Kidney glomerular epithelial cell (primary cell): ENCODE results near the gene ING5.

Source experiments
- DNase-seq: peaks from one replicate; lab custom pipeline; 2025; lab: John Stamatoyannopoulos, UW

The ING5 gene

DNA sequence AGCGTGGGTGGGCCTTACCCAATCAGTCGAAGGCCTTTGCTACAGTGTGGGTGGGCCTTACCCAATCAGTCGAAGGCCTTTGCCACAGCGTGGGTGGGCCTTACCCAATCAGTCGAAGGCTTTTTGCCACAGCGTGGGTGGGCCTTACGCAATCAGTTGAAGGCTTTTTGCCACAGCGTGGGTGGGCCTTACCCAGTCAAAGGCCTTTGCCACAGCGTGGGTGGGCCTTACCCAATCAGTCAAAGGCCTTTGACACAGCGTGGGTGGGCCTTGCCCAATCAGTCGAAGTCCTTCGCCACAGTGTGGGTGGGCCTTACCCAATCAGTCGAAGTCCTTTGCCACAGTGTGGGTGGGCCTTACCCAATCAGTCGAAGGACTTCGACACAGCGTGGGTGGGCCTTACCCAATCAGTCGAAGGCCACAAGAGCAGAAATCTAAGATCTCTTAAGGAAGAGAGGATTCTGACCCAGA is 58.5 kb downstream of the ING5 start:
- no peak for DNase-seq

DNA sequence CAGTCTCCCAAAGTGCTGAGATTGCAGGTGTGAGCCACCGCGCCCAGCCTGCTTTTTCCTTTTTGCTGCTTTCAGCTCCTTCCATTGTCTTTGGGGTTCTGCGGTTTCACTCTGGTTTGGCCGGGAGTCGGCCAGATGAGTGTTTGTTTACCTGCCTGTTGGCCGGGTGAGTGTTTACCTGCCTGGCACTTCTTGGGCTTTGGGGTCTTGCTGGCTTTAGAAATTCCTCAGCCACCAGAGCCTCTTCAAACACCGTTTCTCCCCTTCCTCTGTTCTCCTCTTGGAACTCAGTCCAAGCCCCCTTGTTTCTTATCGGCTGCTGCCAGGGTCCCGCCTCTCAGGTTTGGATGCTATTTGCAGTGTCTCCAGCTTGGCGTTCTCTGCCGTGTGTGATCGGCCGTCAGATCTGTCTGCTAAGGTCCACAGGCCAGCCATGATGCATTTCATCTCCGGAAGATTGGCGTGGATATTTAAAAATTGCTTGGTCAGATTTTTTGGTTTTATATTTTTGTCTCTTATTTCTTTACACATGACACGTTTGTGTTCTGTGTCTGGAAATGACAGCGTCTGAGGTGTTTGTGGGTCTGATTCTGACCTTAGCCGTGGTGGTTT is 60.6 kb downstream of the ING5 start:
- no peak for DNase-seq

DNA sequence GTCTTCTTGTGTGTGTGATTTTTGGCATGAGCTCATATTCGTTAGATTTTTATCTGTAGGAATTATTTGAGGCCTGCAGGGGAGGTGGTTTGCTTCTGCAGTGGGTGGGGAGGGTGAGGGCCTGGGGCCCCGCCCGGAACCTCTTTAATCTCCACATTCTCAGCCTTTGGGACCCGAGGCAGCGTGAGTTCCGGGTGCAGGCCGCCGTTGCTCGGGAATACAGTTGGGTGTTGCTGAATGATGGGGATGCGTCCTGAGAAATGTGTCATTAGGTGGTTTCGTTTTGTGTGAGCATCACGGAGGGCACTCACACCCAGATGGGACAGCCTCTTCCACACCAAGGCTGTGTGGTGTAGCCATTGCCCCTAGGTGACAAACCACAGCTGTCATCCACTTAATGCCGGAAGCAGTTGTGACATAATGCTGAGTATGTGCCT is 61.1 kb downstream of the ING5 start:
- DNase-seq: no peak

DNA sequence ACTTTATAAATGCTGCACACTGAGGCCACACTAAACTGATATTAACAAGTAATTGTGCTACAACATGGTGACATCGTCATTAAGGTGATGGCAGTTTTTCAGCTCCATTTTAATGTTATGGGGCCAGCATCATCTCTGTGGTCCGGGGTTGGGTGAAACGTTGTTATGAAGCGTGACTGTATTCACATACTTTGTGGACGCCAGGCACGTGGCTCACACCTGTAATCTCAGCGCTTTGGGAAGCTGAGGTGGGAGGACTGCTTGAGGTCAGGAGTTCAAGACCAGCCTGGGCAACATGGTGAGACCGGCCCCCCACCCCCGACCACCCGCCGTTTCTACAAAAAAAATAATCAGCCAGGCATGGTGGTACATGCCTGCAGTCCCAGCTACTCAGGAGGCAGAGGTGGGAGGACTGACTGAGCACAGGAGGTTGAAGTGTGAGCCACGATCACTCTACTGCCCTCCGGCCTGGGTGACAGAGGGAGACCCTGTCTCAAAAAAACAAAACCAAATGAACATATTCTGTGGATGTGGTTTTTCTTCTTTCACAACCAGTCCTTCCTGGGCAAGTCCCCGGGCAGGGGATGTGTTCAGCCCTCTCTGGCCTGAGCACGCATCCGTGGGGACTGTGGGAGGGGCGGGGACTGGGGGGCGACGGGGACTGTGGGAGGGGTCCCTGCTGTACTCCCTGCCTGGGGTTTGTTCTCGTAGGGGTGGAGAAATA is 61.9 kb downstream of the ING5 start:
- no peak for DNase-seq

DNA sequence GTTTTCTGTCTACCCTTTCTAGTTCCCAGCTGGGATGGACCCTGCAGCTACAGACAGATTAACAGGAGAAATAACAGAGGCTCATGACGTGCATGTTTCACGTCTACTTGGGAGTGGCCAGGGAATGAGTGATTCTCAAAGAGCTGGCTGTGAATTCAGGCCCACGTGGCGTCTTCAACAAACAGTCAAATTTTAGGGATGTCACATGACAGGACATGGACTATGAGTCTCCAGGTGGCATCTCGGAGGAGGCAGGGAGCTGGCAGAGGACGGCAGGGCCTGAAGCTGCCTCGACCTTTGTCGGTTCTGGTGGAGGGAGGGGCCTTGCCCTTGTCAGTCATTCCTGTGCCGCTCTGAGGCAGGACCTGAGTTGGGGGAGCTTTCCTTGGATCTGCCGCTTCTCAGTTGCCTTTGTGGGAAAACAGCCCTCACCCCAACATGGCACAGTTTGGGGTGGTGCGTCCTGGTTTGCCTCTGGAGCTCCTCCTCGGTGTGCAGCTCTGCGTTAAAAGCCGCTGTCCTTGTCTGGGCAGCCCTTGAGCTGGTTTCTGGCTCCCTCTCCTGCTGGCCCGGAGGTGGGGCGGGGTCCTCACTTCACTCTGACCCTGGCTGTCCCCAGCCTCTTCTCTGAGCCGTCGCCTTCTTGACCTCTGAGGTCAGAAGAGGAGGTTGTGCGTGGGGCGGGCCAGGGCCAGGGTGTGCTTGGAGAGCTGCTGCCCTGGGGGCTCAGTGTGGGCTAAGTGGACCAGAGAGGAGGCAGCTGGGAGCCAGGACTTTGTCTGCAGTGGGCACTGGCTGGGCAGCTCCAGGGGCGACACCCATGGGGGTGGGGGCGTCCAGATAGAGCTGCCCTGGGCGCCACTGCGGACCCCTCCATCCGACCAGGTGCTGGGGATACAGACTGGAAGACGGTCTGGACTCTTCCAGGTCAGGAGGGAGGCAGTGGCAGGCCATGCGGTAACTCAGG is 62.7 kb downstream of the ING5 start:
- no peak for DNase-seq

DNA sequence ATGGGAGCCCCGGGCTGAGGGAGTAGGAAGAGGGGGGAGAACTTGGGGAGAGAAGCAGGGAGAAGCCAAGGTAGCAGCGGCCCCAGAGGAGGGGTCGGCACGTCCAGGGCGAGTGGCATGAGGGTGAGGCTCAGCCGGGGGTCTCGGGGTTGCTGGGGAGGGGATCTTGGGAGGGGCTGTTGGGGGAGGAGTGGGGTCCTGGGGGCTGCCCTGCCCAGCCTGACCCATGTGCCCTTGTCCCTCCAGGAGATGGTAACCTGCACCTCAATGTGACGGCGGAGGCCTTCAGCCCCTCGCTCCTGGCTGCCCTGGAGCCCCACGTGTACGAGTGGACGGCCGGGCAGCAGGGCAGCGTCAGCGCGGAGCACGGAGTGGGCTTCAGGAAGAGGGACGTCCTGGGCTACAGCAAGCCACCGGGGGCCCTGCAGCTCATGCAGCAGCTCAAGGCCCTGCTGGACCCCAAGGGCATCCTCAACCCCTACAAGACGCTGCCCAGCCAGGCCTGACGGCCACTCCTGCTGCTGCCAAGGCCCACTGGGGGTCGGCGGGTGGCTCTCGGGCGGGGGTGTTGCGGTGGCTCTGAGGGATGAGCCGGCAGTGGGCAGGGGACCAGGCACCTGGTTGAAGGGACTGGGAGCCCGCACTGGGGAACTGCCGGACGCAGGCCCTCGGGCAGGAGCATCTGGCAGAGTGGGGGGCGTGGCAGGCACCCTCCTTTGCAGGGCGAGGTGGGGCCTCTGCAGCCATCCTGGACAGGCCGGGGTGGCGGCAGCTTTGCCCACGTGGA is 65.8 kb downstream of the ING5 start:
- DNase-seq: no peak

DNA sequence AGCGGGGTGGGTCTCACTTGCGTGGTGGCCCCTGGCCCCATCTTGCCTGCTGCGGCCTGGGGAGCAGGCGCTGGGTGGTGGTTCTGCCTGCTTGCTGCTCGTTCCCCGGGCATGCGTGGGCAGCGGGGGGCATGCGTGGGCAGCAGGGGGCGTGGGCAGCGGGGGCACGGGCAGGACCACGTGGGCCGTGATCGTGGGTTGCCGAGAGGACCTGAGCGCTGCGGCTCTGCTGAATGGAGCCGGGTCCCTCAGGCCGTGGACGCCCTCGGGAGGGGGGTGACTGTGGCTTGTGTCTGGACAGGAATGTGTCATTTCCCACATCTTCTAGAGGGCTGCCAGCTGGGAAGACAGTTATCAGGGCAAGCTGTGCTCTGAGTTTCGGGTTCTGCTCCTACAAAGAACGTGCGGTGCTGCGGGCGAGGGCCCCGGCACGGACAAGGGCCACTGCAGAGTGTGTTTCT is 66.4 kb downstream of the ING5 start:
- DNase-seq: no peak

DNA sequence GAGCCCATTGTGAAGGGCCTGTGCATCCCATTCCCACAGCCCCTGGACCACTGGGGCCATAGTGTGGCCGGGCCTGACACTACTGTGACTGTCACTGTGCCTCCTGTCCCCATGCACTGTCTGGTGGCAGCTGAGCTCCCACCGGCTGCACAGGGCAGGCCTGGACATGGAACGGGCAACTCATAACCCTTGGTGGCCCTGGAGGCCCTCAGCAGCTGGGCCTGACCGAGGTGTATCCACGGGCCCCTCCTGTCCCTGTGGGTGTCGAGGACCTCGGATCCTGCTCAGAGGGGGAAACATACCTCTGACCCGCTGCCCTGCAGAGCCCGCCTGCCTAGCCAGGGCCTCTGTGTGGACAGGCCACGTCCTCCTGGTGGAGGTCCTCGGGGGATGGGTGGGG is 67.0 kb downstream of the ING5 start:
- DNase-seq: no peak

DNA sequence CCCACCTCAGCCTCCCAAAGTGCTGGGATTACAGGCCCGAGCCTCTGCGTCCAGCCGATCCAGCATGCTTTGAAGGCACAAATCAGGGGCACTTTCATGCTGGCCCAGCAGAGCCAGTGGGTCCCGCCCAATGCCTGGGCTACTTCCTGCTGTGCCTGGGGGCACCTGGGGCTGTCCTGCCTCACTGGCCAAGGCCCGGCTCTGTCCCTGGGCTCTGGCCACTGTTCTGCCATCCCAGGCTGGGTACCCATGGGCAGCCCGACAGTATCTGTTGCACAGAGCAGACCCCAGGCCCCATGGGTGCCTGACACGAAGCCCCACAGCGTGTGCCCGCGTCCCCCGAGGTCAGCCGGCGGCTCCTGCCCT is 68.0 kb downstream of the ING5 start:
- DNase-seq: no peak

DNA sequence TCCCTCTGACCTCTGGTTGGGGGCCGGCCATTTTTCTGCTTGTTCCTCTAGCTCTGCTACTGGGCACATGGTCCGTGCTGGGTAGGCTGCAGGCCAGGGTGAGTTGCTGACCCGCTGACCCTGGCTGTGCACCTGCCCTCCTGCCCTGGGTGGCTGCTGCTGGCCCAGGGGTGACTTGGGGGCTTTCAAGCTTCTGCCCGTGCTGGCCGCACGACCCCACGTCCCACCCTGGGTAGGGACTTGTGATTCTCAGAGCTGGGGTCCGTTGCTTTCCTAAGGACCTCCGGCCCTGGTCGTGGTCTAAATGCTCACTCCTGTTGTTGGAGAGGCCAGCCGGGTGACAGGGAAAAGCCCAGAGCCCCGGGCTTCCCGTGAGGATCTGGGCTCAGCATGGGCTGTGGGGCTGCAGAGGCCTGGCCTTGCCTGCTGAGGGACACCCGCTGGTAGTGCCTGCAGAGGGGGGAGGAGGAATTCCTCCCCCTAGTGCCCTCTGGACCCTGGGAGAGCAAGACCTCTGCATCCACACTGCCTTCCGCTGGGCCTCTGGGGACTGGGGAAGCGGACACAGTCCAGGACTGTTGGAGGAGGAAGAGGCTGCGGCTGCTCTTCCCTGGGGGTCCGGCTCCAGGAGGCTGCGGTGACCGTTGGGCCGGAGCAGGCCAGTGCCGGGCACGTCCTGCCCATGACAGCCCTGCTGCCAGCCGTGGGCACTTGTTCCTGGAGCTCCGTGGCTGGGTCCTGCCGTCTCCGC is 68.5 kb downstream of the ING5 start:
- DNase-seq: no peak

DNA sequence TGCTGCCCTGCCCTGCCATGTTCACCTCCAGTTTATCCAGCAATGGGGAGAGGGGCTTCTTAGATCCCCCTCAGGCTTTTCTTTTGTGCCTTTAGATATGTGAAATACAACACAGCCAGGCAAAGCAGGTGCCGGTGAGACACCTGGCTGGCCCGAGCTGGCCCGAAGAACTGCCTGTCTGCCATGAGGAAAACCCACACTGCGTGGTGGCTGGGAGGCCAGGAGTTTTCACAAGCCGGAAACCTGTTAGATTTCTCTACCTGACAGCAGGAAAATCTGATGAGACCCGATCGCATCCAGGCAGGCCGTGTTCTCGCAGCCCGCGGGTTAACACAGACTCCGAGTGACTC is 69.1 kb downstream of the ING5 start:
- no peak for DNase-seq

DNA sequence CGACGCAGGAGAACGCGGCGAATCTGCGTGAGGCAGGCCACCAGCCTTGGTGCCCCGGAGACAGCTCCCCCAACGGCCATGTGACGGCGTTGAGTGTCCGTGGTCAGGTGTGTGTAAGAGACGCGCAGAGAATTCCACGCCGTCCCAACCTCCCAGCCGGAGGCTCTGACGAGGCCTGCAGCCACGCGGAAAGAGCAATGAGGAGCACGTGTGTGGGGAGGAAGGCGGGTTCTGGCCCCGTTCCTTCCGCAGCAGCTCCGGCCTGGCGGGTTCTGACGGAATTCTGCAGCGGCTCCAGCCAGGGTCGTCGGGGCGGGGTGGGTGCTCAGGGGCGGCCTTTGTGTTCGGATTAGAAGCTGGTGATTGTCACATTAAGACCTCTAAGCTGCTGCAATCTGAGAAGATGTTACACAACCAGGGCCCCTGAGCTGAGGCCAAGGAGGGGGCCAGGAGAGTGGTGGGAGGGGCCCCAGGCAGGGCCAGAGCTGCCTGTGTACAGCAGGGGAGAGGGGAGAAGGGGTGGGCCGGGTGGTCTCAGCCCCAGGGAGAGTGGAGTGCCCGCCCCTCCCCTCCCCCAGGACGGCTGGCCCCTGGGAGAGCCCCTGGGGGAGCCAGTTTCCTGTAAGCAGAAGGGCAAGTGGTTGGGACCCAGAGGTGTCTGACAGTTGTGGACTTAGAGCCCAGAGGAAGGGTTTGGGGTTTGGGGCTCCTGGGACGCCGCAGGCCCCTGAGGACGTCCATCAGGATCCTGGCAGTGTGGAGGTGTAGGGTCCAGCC is 69.6 kb downstream of the ING5 start:
- no peak for DNase-seq

DNA sequence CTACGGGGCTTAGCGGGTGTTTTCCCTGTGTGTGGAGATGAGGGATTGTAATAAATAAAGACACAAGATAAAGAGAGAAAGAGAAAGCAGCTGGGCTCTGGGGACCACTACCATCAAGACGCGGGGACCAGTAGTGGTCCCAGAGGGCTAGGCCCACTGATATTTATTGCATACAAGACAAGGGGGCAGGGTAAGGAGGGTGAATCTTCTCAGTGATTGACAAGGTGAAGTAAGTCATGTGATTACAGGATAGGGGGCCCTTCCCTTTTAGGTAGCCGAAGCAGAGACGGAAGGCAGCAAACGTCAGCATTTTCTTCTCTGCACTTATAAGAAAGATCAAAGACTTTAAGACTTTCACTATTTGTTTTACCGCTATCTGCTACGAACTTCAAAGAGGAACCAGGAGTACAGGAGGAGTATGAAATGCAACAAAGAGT is 70.2 kb downstream of the ING5 start:
- DNase-seq: no peak

DNA sequence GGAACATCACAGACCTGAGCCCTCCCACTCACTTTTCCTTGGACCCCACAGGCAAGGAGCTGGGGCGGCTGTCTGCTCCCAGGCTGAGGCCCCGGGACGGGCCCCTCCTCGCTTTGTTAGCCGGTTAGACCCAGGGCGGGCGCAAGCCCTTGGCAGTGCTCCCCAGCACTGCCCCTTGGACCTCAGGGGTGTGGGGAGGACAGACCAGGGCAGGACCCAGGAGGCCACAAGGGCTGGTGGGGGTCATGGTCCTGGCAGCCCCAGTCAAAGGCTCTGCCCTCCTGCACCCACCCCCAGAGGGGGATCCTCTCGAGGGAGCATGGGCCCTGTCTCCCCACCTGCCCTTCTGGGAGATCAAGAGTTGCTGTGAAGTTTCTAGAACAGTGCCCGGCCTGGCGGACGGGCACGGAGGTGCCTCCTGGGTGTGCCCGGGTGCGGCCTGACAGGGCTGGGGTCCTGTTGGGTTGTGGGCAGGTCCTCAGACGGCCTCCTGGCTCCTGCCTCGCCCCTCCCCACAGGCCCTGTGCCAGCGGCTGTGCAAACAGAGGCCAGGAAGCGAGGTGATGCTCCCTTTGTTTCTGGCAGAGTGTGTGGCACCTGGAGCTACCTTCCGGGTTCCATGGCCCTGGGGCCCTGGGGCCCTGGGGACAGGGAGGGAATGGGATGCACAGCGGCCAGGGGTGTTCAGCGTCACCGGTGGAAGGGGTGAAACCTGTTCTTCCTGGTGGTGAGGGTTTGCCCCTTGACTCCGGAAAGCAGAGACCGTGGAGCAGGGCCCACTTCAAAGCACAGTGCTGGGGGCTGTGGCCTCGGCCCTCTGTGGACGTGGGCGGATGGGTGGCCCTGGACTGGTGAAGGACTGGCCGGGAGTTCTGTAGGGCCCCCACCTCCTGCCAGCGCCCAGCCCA is 71.9 kb downstream of the ING5 start:
- no peak for DNase-seq

DNA sequence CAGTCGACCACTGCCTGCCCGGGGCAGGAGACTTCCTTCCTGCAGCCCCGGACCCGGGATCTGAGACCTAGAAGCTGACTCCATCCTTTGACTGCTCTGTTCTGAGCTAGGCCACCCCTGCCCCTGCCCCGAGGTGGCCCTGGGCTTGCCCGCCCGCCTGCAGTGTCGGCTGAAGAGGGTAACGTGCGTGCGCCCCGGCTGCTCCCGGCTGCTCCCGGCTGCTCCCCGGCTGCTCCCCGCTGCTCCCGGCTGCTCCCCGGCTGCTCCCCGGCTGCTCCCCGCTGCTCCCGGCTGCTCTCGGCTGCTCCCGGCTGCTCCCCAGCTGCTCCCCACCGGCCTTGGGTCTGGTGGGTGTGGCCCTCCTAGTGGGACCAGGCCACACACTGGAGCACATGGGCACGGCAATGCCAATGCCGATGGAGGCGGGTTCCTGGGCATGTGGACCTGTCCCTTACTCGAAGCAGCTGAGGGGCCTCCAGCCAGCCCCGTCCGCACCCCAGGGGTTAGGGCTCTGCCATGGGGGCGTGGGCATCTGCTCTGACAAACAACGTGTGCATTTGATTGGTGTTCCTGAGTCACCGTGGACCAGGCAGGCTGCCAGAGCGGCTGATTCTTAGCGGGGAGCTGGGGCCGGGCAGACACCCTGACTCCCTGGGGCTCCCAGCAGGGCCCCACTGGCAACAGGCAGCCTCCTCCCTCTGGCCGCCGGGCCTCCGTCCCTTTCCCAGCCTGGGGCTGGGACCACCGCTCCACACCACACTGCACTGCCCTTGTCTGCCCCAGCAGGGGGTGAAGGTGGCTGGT is 72.8 kb downstream of the ING5 start:
- DNase-seq: peak; percentile 57

DNA sequence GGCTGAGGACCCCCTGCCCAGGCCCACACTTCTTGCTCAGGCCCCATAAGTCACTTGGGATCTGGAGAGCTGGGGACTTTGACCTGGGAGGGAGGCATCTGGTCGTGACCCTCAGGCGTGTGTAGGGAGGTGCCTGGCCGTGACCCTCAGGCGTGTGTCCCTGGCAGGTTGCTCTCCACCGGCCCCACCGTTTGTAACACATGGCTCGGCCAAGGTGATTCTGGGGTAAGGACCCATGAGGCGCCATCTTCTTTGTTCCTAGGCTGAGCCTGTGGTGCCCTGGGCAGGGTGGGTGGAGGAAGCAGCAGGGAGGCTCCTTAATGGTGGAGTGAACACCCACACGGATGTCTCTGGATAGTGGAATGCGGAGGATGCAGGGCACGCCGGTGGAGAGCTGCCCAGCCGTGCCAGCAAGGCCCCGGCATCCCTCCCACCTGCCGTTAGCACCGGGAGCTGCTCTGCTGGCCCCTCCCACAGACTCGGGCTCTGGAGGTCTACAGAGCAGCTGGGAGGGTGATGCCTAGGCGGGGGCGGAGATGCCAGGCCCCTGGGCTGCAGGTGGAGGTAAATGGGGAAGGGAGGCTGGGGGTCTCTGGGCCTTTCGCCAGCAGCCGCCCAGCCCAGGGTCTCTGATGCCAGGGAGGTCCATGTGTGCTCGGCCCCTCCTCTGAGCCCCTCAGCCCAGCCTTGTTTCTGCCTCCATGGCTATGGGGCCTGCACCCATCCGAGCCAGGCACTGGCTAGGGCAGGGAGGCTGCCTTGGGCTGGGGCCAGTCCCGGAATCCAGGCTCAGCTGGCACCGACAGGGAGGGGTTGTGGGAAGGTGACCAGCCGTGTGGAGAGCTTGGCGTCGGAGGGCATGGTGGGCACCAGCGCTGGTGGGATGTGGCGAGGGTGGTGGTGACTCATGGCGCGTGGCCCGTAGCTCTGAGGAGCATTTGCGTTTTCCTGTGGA is 73.7 kb downstream of the ING5 start:
- peak; percentile 73 for DNase-seq
